H9 (cell line): ENCODE results near the gene C1QA. TPM values are rescaled to one million over a fixed set of nuclear protein-coding genes. Genes with fewer than 3 reads are reported as not detected.
A peak's percentile ranks its signal among the peaks of the same experiment; 100 is the strongest.

Experiments used
- DNase-seq: peaks from one replicate; pipeline ENCODE4 v3.0.0-alpha.2; 2017
- H2AFZ ChIP-seq: one replicate; pipeline ENCODE4 v1.6.1; 2013; ENCODE audit warnings: mild to moderate bottlenecking, low read length, control low read depth, moderate library complexity
- H2AK5ac ChIP-seq: 2 replicates; pipeline ENCODE4 v1.6.1; 2013; ENCODE audit warnings: low read length, control low read depth, mixed read lengths; ENCODE audit not compliant: insufficient read length
- H2BK120ac ChIP-seq: one replicate; pipeline ENCODE4 v1.6.1; 2013; ENCODE audit warnings: low read depth, mild to moderate bottlenecking, low read length, control low read depth, inconsistent platforms; ENCODE audit not compliant: poor library complexity, severe bottlenecking
- H2BK12ac ChIP-seq: 2 replicates; pipeline ENCODE4 v1.6.1; 2013; ENCODE audit warnings: low read length, control low read depth, mixed read lengths, low read depth; ENCODE audit not compliant: insufficient read length
- H2BK15ac ChIP-seq: 2 replicates; pipeline ENCODE4 v1.6.1; 2013; ENCODE audit warnings: low read depth, low read length, control low read depth
- H2BK20ac ChIP-seq: one replicate; pipeline ENCODE4 v1.6.1; 2013; ENCODE audit warnings: low read depth, mild to moderate bottlenecking, low read length, control low read depth, inconsistent platforms; ENCODE audit not compliant: poor library complexity, severe bottlenecking
- H2BK5ac ChIP-seq: 2 replicates; pipeline ENCODE4 v1.6.1; 2013; ENCODE audit warnings: low read length, control low read depth, mixed read lengths; ENCODE audit not compliant: insufficient read length
- H3K14ac ChIP-seq: 2 replicates; pipeline ENCODE4 v1.6.1; 2013; ENCODE audit warnings: low read length, control low read depth; ENCODE audit not compliant: insufficient read depth
- H3K18ac ChIP-seq: 2 replicates; pipeline ENCODE4 v1.6.1; 2013; ENCODE audit warnings: low read depth, mild to moderate bottlenecking, mixed read lengths, low read length, control low read depth; ENCODE audit not compliant: insufficient read length
- H3K23ac ChIP-seq: 2 replicates; pipeline ENCODE4 v1.6.1; 2013; ENCODE audit warnings: low read length, control low read depth, mixed read lengths, low read depth; ENCODE audit not compliant: insufficient read length
- H3K23me2 ChIP-seq: 2 replicates; pipeline ENCODE4 v1.6.1; 2013; ENCODE audit warnings: low read depth, mild to moderate bottlenecking, mixed read lengths, low read length, control low read depth; ENCODE audit not compliant: insufficient read length, poor library complexity, severe bottlenecking
- H3K27ac ChIP-seq: 2 replicates; pipeline ENCODE4 v1.5.1; 2013; ENCODE audit warnings: low read length, control low read depth, mixed read lengths, low read depth; ENCODE audit not compliant: insufficient read length
- H3K27me3 ChIP-seq: 2 replicates; pipeline ENCODE4 v1.6.1; 2013; ENCODE audit warnings: low read length, control low read depth, inconsistent platforms; ENCODE audit not compliant: insufficient read depth
- H3K4ac ChIP-seq: 2 replicates; pipeline ENCODE4 v1.6.1; 2013; ENCODE audit warnings: low read depth, mild to moderate bottlenecking, control low read depth, inconsistent platforms, low read length, moderate library complexity
- H3K4me1 ChIP-seq: 2 replicates; pipeline ENCODE4 v1.6.1; 2013; ENCODE audit warnings: low read length, control low read depth, inconsistent platforms; ENCODE audit not compliant: insufficient read depth
- H3K4me2 ChIP-seq: 2 replicates; pipeline ENCODE4 v1.6.1; 2013; ENCODE audit warnings: low read length, control low read depth, mixed read lengths; ENCODE audit not compliant: insufficient read length, insufficient read depth
- H3K56ac ChIP-seq: 2 replicates; pipeline ENCODE4 v1.6.1; 2013; ENCODE audit warnings: low read depth, mild to moderate bottlenecking, mixed read lengths, low read length, control low read depth; ENCODE audit not compliant: insufficient read length
- H3K79me1 ChIP-seq: 2 replicates; pipeline ENCODE4 v1.6.1; 2013; ENCODE audit warnings: low read depth, mild to moderate bottlenecking, moderate library complexity, low read length, control low read depth, inconsistent platforms; ENCODE audit not compliant: insufficient read depth, poor library complexity, severe bottlenecking
- H3K79me2 ChIP-seq: 2 replicates; pipeline ENCODE4 v1.6.1; 2013; ENCODE audit warnings: low read length, control low read depth, inconsistent platforms; ENCODE audit not compliant: insufficient read depth
- H3K9ac ChIP-seq: 2 replicates; pipeline ENCODE4 v1.6.1; 2013; ENCODE audit warnings: low read length, control low read depth, mixed read lengths; ENCODE audit not compliant: insufficient read length; ENCODE audit errors: extremely low read depth
- H3K9me3 ChIP-seq: one replicate; pipeline ENCODE4 v1.6.1; 2013; ENCODE audit warnings: low read depth, low read length, inconsistent platforms; ENCODE audit not compliant: control insufficient read depth
- H3T11ph ChIP-seq: one replicate; pipeline ENCODE4 v1.6.1; 2013; ENCODE audit warnings: mild to moderate bottlenecking, low read length, control low read depth, inconsistent platforms
- H4K20me1 ChIP-seq: one replicate; pipeline ENCODE4 v1.6.1; 2013; ENCODE audit not compliant: control insufficient read depth, insufficient read length, insufficient read depth
- H4K5ac ChIP-seq: 2 replicates; pipeline ENCODE4 v1.6.1; 2013; ENCODE audit warnings: low read depth, mild to moderate bottlenecking, mixed read lengths, low read length, control low read depth; ENCODE audit not compliant: insufficient read length
- H4K8ac ChIP-seq: replicated peaks from 2 replicates; pipeline ENCODE4 v1.6.1; 2013; ENCODE audit warnings: low read length, control low read depth, mixed read lengths, low read depth; ENCODE audit not compliant: insufficient read length
- H4K91ac ChIP-seq: 2 replicates; pipeline ENCODE4 v1.6.1; 2013; ENCODE audit warnings: low read depth, mild to moderate bottlenecking, moderate library complexity, mixed read lengths, low read length, control low read depth; ENCODE audit not compliant: insufficient read length
- H3K27ac Mint-ChIP-seq, 3 experiments: 2 replicates in 2 of 3; 3 replicates in 1 of 3; pipeline ENCODE4 v1.8.0; 2020 to 2021; ENCODE audit warnings: mixed read lengths in 3 of 3, mild to moderate bottlenecking in 1 of 3, moderate library complexity in 1 of 3
- H3K27me3 Mint-ChIP-seq: 2 replicates; pipeline ENCODE4 v1.8.0; 2021; ENCODE audit warnings: low read depth, mild to moderate bottlenecking, moderate library complexity, mixed read lengths
- H3K36me3 Mint-ChIP-seq, 3 experiments: 2 replicates in 2 of 3; 3 replicates in 1 of 3; pipeline ENCODE4 v1.8.0; 2020 to 2021; ENCODE audit warnings: low read depth in 3 of 3, mixed read lengths in 3 of 3; ENCODE audit not compliant: insufficient read depth in 1 of 3
- H3K4me1 Mint-ChIP-seq, 2 experiments: 2 replicates each; pipeline ENCODE4 v1.8.0; 2020; ENCODE audit warnings: mixed read lengths in 2 of 2
- H3K4me3 Mint-ChIP-seq, 2 experiments: 2 replicates in 1 of 2; 3 replicates in 1 of 2; pipeline ENCODE4 v1.8.0; 2020 to 2021; ENCODE audit warnings: mild to moderate bottlenecking in 2 of 2, mixed read lengths in 2 of 2, moderate library complexity in 1 of 2
- H3K9me3 Mint-ChIP-seq, 2 experiments: 2 replicates in 1 of 2; 3 replicates in 1 of 2; pipeline ENCODE4 v1.8.0; 2020; ENCODE audit warnings: mild to moderate bottlenecking in 2 of 2, mixed read lengths in 2 of 2, moderate library complexity in 1 of 2
- CTCF ChIP-seq: fragments of 200-600 bp; sonication (generic); conservative IDR thresholded peaks from 3 replicates; pipeline ENCODE4 v1.8.0; 2021; ENCODE audit warnings: antibody characterized with exemption, mild to moderate bottlenecking
- WGBS: extraction: QIAGEN DNeasy Blood & Tissue Kit; methylation state at CpG from one replicate; pipeline ENCODE4 v1.1.7; 2013; ENCODE audit warnings: missing lambda C conversion rate, low lambda C conversion rate, mixed read lengths; ENCODE audit not compliant: insufficient read length; ENCODE audit errors: extremely low coverage; 5-methylcytosine and 5-hydroxymethylcytosine counted together
- total RNA-seq: library from RNA; stranded (reverse); gene quantifications from 2 replicates; pipeline ENCODE4 v1.2.1, GENCODE V29; 2021

Gene C1QA
- total RNA-seq, 1 experiment from 2014 or later = not detected

- Histone ChIP-seq H3K9ac (no peak overlapping the region), H3K79me1 (no peaks in the 10 kb centered on the region), H3K27me3 (no peaks in the 10 kb centered on the region; the same call in 1 of the 2 replicates), H4K8ac (no peak overlapping the region), H2BK12ac (no peak overlapping the region), H3K23ac (no peak overlapping the region), H2AFZ (no peak overlapping the region), H3K56ac (peak overlapping the region; percentile 40), H3K18ac (no peak overlapping the region), H3K79me2 (no peaks in the 10 kb centered on the region), H3K4me2 (no peak overlapping the region), H3K23me2 (no peaks in the 10 kb centered on the region), H3T11ph (no peak overlapping the region), H3K27ac (no peak overlapping the region), H2BK20ac (no peak overlapping the region), H2AK5ac (no peak overlapping the region), H3K4ac (no peak overlapping the region), H4K20me1 (no peaks in the 10 kb centered on the region), H3K4me1 (no peaks in the 10 kb centered on the region), H4K91ac (no peak overlapping the region), H3K14ac (no peak overlapping the region), H2BK5ac (no peak overlapping the region), H2BK120ac (no peak overlapping the region), H2BK15ac (no peak overlapping the region), H3K9me3 (no peaks in the 10 kb centered on the region), H4K5ac (no peak overlapping the region)
- peaks cover 24% of the 10 kb centered on the region for H3K27me3 Mint-ChIP-seq
- H3K27ac Mint-ChIP-seq = no peak overlapping the region; a peak in 1 of 7 replicates
- peaks cover 2 to 9% of the 10 kb centered on the region in 2 experiments for H3K4me1 Mint-ChIP-seq
- TF ChIP-seq CTCF = peak; percentile 31; the same call in 1 of the 3 replicates
- no CpG with 5 or more reads among the region's 3 CpGs for WGBS
- no peaks in the 10 kb centered on the region for H3K36me3 Mint-ChIP-seq
- H3K4me3 Mint-ChIP-seq = no peak overlapping the region
- DNase-seq = no peak
- H3K9me3 Mint-ChIP-seq = no peaks in the 10 kb centered on the region
Observed at GRCh38 chr1:22658385-22659163, 22.1 kb downstream of the C1QA start.
